IMR-90 (cell line): ENCODE results near the gene EFHC1. TPM values are rescaled to one million over a fixed set of nuclear protein-coding genes. Genes with fewer than 3 reads are reported as not detected.

Experiments
- ATAC-seq: fragments of 200-7000 bp; cut with Tn5 transposase; 2 replicates; pipeline ENCODE4 v1.9.1; 2020; ENCODE audit warnings: low read depth, mild to moderate bottlenecking, moderate library complexity
- BruUV-seq: library from RNA; stranded (reverse); fragments of 400-500 nt; replicated peaks from 2 replicates; lab custom pipeline; 2021; lab: Mats Ljungman, UMichigan
- CTCF ChIA-PET: fragments of 300-600 bp; formaldehyde crosslinking; extraction: SDS; loops from one replicate; lab custom pipeline; 2021; ENCODE audit warnings: antibody characterized with exemption; lab: Yijun Ruan, JAX
- POLR2A ChIA-PET: fragments of 300-600 bp; sonication (Branson Sonifier 250); formaldehyde crosslinking; loops from one replicate; lab custom pipeline; 2022; ENCODE audit warnings: antibody characterized with exemption; ENCODE audit not compliant: unreplicated experiment; lab: Charles Lee
- DNase-seq: peaks from one replicate; pipeline ENCODE4 v3.0.0; 2013
- H2AFZ ChIP-seq: replicated peaks from 2 replicates; pipeline ENCODE3; 2013; ENCODE audit warnings: low read length, mild to moderate bottlenecking; ENCODE audit not compliant: poor library complexity
- H2AK5ac ChIP-seq: 2 replicates; pipeline ENCODE4 v1.6.1; 2013; ENCODE audit warnings: low read depth, low read length, inconsistent platforms
- H2AK9ac ChIP-seq: replicated peaks from 2 replicates; pipeline ENCODE3; 2013; ENCODE audit warnings: mild to moderate bottlenecking, low read depth, low read length, moderate library complexity; ENCODE audit not compliant: poor library complexity
- H2BK120ac ChIP-seq: 2 replicates; pipeline ENCODE4 v1.6.1; 2013; ENCODE audit warnings: low read depth, low read length, inconsistent platforms
- H2BK15ac ChIP-seq: 3 replicates; pipeline ENCODE4 v1.6.1; 2013; ENCODE audit warnings: low read depth, low read length, inconsistent platforms
- H2BK20ac ChIP-seq: 2 replicates; pipeline ENCODE4 v1.6.1; 2013; ENCODE audit warnings: low read depth, mild to moderate bottlenecking, inconsistent platforms, low read length, moderate library complexity
- H2BK5ac ChIP-seq: 2 replicates; pipeline ENCODE4 v1.6.1; 2013; ENCODE audit warnings: mild to moderate bottlenecking, low read depth, low read length, inconsistent platforms; ENCODE audit not compliant: poor library complexity, severe bottlenecking
- H3K14ac ChIP-seq: replicated peaks from 2 replicates; pipeline ENCODE4 v1.6.1; 2013; ENCODE audit warnings: low read depth, low read length, inconsistent platforms
- H3K18ac ChIP-seq: 2 replicates; pipeline ENCODE4 v1.6.1; 2013; ENCODE audit warnings: low read depth, low read length, control low read depth
- H3K23ac ChIP-seq: 2 replicates; pipeline ENCODE4 v1.6.1; 2013; ENCODE audit warnings: low read depth, low read length, inconsistent platforms
- H3K27ac ChIP-seq: 2 replicates; pipeline ENCODE4 v1.5.1; 2013; ENCODE audit warnings: mild to moderate bottlenecking, control low read depth, low read length; ENCODE audit not compliant: insufficient read depth
- H3K27me3 ChIP-seq: 2 replicates; pipeline ENCODE4 v1.6.1; 2013; ENCODE audit warnings: low read length; ENCODE audit not compliant: control insufficient read depth, insufficient read depth
- H3K36me3 ChIP-seq: 2 replicates; pipeline ENCODE4 v1.6.1; 2013; ENCODE audit warnings: low read length, mixed read lengths; ENCODE audit not compliant: control insufficient read depth, insufficient read depth
- H3K4ac ChIP-seq: 2 replicates; pipeline ENCODE4 v1.6.1; 2013; ENCODE audit warnings: low read depth, low read length, inconsistent platforms
- H3K4me1 ChIP-seq: 2 replicates; pipeline ENCODE4 v1.6.1; 2013; ENCODE audit warnings: low read length, mixed read lengths; ENCODE audit not compliant: control insufficient read depth, insufficient read depth
- H3K4me2 ChIP-seq: 2 replicates; pipeline ENCODE4 v1.6.1; 2013; ENCODE audit warnings: low read depth, mild to moderate bottlenecking, control low read depth, low read length, moderate library complexity
- H3K4me3 ChIP-seq: 2 replicates; pipeline ENCODE4 v1.5.1; 2013; ENCODE audit warnings: low read depth, mild to moderate bottlenecking, control low read depth, low read length, moderate library complexity; ENCODE audit not compliant: insufficient read depth
- H3K56ac ChIP-seq: 2 replicates; pipeline ENCODE4 v1.6.1; 2013; ENCODE audit warnings: low read length, inconsistent platforms; ENCODE audit not compliant: insufficient read depth; ENCODE audit errors: extremely low read depth
- H3K79me1 ChIP-seq, 2 experiments: 2 replicates each; pipeline ENCODE4 v1.6.1; 2013; ENCODE audit warnings: low read length in 2 of 2, inconsistent platforms in 1 of 2, low read depth in 1 of 2
- H3K9ac ChIP-seq: 2 replicates; pipeline ENCODE4 v1.6.1; 2013; ENCODE audit warnings: low read depth, low read length, control low read depth
- H3K9me1 ChIP-seq: 2 replicates; pipeline ENCODE4 v1.6.1; 2013; ENCODE audit warnings: low read length, inconsistent platforms; ENCODE audit not compliant: insufficient read depth
- H3K9me3 ChIP-seq: 2 replicates; pipeline ENCODE4 v1.6.1; 2013; ENCODE audit warnings: low read length; ENCODE audit not compliant: control insufficient read depth, insufficient read depth
- H4K20me1 ChIP-seq: 2 replicates; pipeline ENCODE4 v1.6.1; 2013; ENCODE audit warnings: low read length, inconsistent platforms; ENCODE audit not compliant: insufficient read depth
- H4K5ac ChIP-seq: 2 replicates; pipeline ENCODE4 v1.6.1; 2013; ENCODE audit warnings: mild to moderate bottlenecking, low read depth, low read length, control low read depth
- H4K8ac ChIP-seq, 2 experiments: 2 replicates each; pipeline ENCODE4 v1.6.1; 2013; ENCODE audit warnings: low read depth in 2 of 2, low read length in 2 of 2, control low read depth in 1 of 2, inconsistent platforms in 1 of 2
- H4K91ac ChIP-seq: 2 replicates; pipeline ENCODE4 v1.6.1; 2013; ENCODE audit warnings: low read depth, low read length, inconsistent platforms; ENCODE audit not compliant: insufficient read depth
- BHLHE40 ChIP-seq: fragments of 150-350 bp; IDR thresholded peaks from 2 replicates; pipeline ENCODE4 v1.6.1; 2016; ENCODE audit warnings: mild to moderate bottlenecking, low read depth, low read length
- CEBPB ChIP-seq: IDR thresholded peaks from 2 replicates; pipeline ENCODE4 v1.6.1; 2012; ENCODE audit warnings: low read depth, low read length, improper control_type of control experiment
- CHD1 ChIP-seq: IDR thresholded peaks from 2 replicates; pipeline ENCODE4 v1.6.1; 2012; ENCODE audit warnings: low read depth, low read length, improper control_type of control experiment
- CTCF ChIP-seq: conservative IDR thresholded peaks from 2 replicates; pipeline ENCODE4 v1.5.1; 2012; ENCODE audit warnings: mild to moderate bottlenecking, low read depth, low read length, improper control_type of control experiment
- ELK1 ChIP-seq: fragments of 150-350 bp; IDR thresholded peaks from 2 replicates; pipeline ENCODE4 v1.6.1; 2016; ENCODE audit warnings: low read depth, mild to moderate bottlenecking, low read length, moderate library complexity, borderline replicate concordance
- FOS ChIP-seq: fragments of 150-350 bp; IDR thresholded peaks from 2 replicates; pipeline ENCODE4 v1.6.1; 2016; ENCODE audit warnings: low read depth, low read length
- MAFK ChIP-seq: IDR thresholded peaks from 2 replicates; pipeline ENCODE4 v1.6.1; 2012; ENCODE audit warnings: low read depth, low read length, improper control_type of control experiment
- MXI1 ChIP-seq: IDR thresholded peaks from 2 replicates; pipeline ENCODE4 v1.6.1; 2012; ENCODE audit warnings: low read depth, mild to moderate bottlenecking, low read length, moderate library complexity, borderline replicate concordance
- POLR2A ChIP-seq: IDR thresholded peaks from 2 replicates; pipeline ENCODE4 v1.6.1; 2012; ENCODE audit warnings: mild to moderate bottlenecking, low read depth, low read length
- RAD21 ChIP-seq: IDR thresholded peaks from 2 replicates; pipeline ENCODE4 v1.6.1; 2012; ENCODE audit warnings: low read length, improper control_type of control experiment
- RCOR1 ChIP-seq: IDR thresholded peaks from 2 replicates; pipeline ENCODE4 v1.6.1; 2012; ENCODE audit warnings: mild to moderate bottlenecking, low read length, improper control_type of control experiment; ENCODE audit not compliant: insufficient replicate concordance
- RFX5 ChIP-seq: IDR thresholded peaks from 2 replicates; pipeline ENCODE4 v1.8.0; 2012; ENCODE audit warnings: low read depth, mild to moderate bottlenecking, low read length, moderate library complexity
- SMC3 ChIP-seq: fragments of 150-350 bp; IDR thresholded peaks from 2 replicates; pipeline ENCODE4 v1.6.1; 2016; ENCODE audit warnings: low read depth, mild to moderate bottlenecking, antibody characterized with exemption, low read length, moderate library complexity
- USF2 ChIP-seq: fragments of 150-350 bp; IDR thresholded peaks from 2 replicates; pipeline ENCODE4 v1.6.1; 2017; ENCODE audit warnings: mild to moderate bottlenecking, antibody characterized with exemption, low read length, low read depth
- WGBS, 2 experiments: methylation state at CpG; one replicate each; pipeline versions ENCODE4 v1.1.5 to v1.1.7; 2013; ENCODE audit warnings: missing lambda C conversion rate in 2 of 2; ENCODE audit not compliant: insufficient read length in 1 of 2; ENCODE audit errors: extremely low coverage in 2 of 2; 5-methylcytosine and 5-hydroxymethylcytosine counted together
- dilution Hi-C: fragments of 300-500 bp; cut with HindIII; formaldehyde crosslinking; loops from one replicate; pipeline ENCODE4 v1.14.3; 2018; ENCODE audit warnings: low sequenced_read_pairs; ENCODE audit not compliant: unreplicated experiment
- in situ Hi-C: fragments of 300-500 bp; cut with MboI; formaldehyde crosslinking; loops from 3 replicates; pipeline ENCODE4 v1.14.3; 2019; ENCODE audit warnings: low sequenced_read_pairs, inconsistent platforms, mixed read lengths
- intact Hi-C: fragments of 100-400 bp; cut with micrococcal nuclease; formaldehyde crosslinking; loops from 2 replicates; pipeline ENCODE4 v1.10.0; 2022
- polyA plus RNA-seq, 3 experiments: library from polyadenylated mRNA; depleted of rRNA; stranded (reverse); fragments of >200 nt; gene quantifications; 2 replicates each; pipeline ENCODE4 v1.2.3, GENCODE V29; 2012; ENCODE audit warnings: low replicate concordance in 1 of 3
- total RNA-seq: library from RNA; depleted of rRNA; stranded (reverse); fragments of >200 nt; gene quantifications from 2 replicates; pipeline ENCODE4 v1.2.3, GENCODE V29; 2012

The EFHC1 gene
- total and polyA plus RNA-seq, 2 of the 4 experiments (the other 2 are of a cell fraction): 14.0 to 23.0 TPM

- Histone ChIP-seq H3K23ac (no peak overlapping the region), H3K27me3 (no peaks in the 10 kb centered on the region), H4K5ac (no peak overlapping the region), H3K4me3 (no peak overlapping the region), H3K4ac (no peak overlapping the region), H3K4me2 (no peak overlapping the region), H4K20me1 (no peaks in the 10 kb centered on the region), H2BK15ac (no peak overlapping the region), H2BK120ac (no peak overlapping the region), H3K56ac (no peak overlapping the region), H3K79me1 (no peaks in the 10 kb centered on the region), H3K9me3 (0 out of 2 replicates have a peak, but pooled peaks cover 2% of the 10 kb centered on the region), H2BK20ac (no peak overlapping the region), H3K14ac (no peak overlapping the region), H4K8ac (no peak overlapping the region), H3K36me3 (peaks cover 6% of the 10 kb centered on the region), H3K9me1 (0 out of 2 replicates have a peak, but pooled peaks cover 3% of the 10 kb centered on the region), H2BK5ac (no peak overlapping the region), H2AK5ac (no peak overlapping the region; the same call in 1 of the 2 replicates), H2AFZ (no peak overlapping the region), H2AK9ac (no peak overlapping the region), H3K9ac (no peak overlapping the region), H3K27ac (no peak overlapping the region), H4K91ac (no peak overlapping the region), H3K18ac (no peak overlapping the region), H3K4me1 (no peaks in the 10 kb centered on the region)
- ChIA-PET POLR2A (no interaction called here), CTCF (interaction anchor here (2.0 kb wide), 1 partner anchor 9 kb away, joined by 5 read pairs; no protein-coding TSS in a partner anchor)
- intact Hi-C loops (loop anchor here (10.0 kb wide), 1 partner anchor 1297 kb away; no protein-coding TSS in a partner anchor), dilution Hi-C loops (no loop called here), in situ Hi-C loops (no loop called here)
- no TSS peak for BruUV-seq
- DNase-seq: peak; percentile 57
- ATAC-seq: no peak
- no CpG with 5 or more reads among the region's 14 CpGs for WGBS, 2 experiments
- TF ChIP-seq CHD1 (no peak), MAFK (no peak), CEBPB (no peak), SMC3 (no peak), POLR2A (no peak), USF2 (no peak), CTCF (no peak), ELK1 (no peak), MXI1 (no peak), RFX5 (no peak), RCOR1 (no peak), RAD21 (no peak), BHLHE40 (no peak), FOS (no peak)
Measured at GRCh38 chr6:52491203-52492069, 71.3 kb downstream of the EFHC1 start.
